B cell (primary cell): ENCODE data around the gene TLR5. TPM values are rescaled to one million over a fixed set of nuclear protein-coding genes. Genes with fewer than 3 reads are reported as not detected.
A peak's percentile ranks its signal among the peaks of the same experiment; 100 is the strongest.

ENCODE experiments used
- ATAC-seq: fragments of 200-7000 bp; cut with Tn5 transposase; one replicate; pipeline ENCODE4 v1.10.0; 2021; ENCODE audit warnings: low read depth, mild to moderate bottlenecking, moderate number of reproducible peaks, moderate library complexity
- CTCF ChIA-PET: fragments of 350-600 bp; sonication (Branson Sonifier 250); formaldehyde crosslinking; loops from one replicate; lab custom pipeline; 2021; ENCODE audit warnings: antibody characterized with exemption, inconsistent platforms; lab: Charles Lee
- POLR2A ChIA-PET: fragments of 350-600 bp; sonication (Branson Sonifier 250); formaldehyde crosslinking; loops from one replicate; lab custom pipeline; 2021; ENCODE audit warnings: antibody characterized with exemption; lab: Charles Lee
- DNase-seq: peaks from one replicate; pipeline ENCODE4 v3.0.0; 2013
- H2AFZ ChIP-seq: 2 replicates; pipeline ENCODE4 v1.6.1; 2012; ENCODE audit warnings: mild to moderate bottlenecking, low read depth, low read length; ENCODE audit not compliant: insufficient read depth, poor library complexity, severe bottlenecking
- H3K27ac ChIP-seq, 2 donors: 1 replicate in 1 of 2; 2 replicates in 1 of 2; pipeline ENCODE4 v1.5.1; 2012 to 2013; ENCODE audit warnings: low read length in 2 of 2, mild to moderate bottlenecking in 2 of 2, moderate library complexity in 1 of 2
- H3K27me3 ChIP-seq, 4 experiments: fragments of 200-600 bp in 1 of 4; sonication (generic) in 1 of 4; replicated peaks in 1 of 4; 1 replicate in 2 of 4; 2 replicates in 2 of 4; pipeline versions ENCODE4 v1.6.1 to v1.7.0; 2013 to 2016; ENCODE audit warnings: low read length in 3 of 4, mild to moderate bottlenecking in 2 of 4, mixed read lengths in 1 of 4, moderate library complexity in 1 of 4; ENCODE audit not compliant: insufficient read depth in 4 of 4, control insufficient read depth in 3 of 4; ENCODE audit errors: control extremely low read depth in 1 of 4
- H3K36me3 ChIP-seq, 2 experiments: replicated peaks in 1 of 2; 1 replicate in 1 of 2; 2 replicates in 1 of 2; pipeline versions ENCODE4 v1.6.1 to v1.7.1; 2013; ENCODE audit warnings: low read length in 1 of 2; ENCODE audit not compliant: insufficient read depth in 2 of 2, control insufficient read depth in 1 of 2; ENCODE audit errors: control extremely low read depth in 1 of 2, extremely low read depth in 1 of 2
- H3K4me1 ChIP-seq, 2 donors: fragments of 200-600 bp in 1 of 2; sonication (generic) in 1 of 2; 1 replicate in 1 of 2; 2 replicates in 1 of 2; pipeline versions ENCODE4 v1.5.1 to v1.6.1; 2013 to 2017; ENCODE audit warnings: low read length in 2 of 2; ENCODE audit not compliant: control insufficient read depth in 2 of 2, insufficient read depth in 2 of 2
- H3K4me2 ChIP-seq: replicated peaks from 2 replicates; pipeline ENCODE3; 2012; ENCODE audit warnings: mild to moderate bottlenecking, low read depth, low read length; ENCODE audit not compliant: poor library complexity, severe bottlenecking
- H3K4me3 ChIP-seq, 5 experiments: fragments of 200-600 bp in 1 of 5; sonication (generic) in 1 of 5; 1 replicate in 3 of 5; 2 replicates in 2 of 5; pipeline versions ENCODE4 v1.5.1 to v1.7.0; 2011 to 2016; ENCODE audit warnings: low read length in 4 of 5, mild to moderate bottlenecking in 4 of 5, low read depth in 2 of 5, control low read depth in 1 of 5, moderate library complexity in 1 of 5; ENCODE audit not compliant: insufficient read depth in 1 of 5; ENCODE audit errors: control extremely low read depth in 1 of 5, extremely low read depth in 1 of 5
- H3K79me2 ChIP-seq: fragments of 200-600 bp; sonication (generic); one replicate; pipeline ENCODE4 v1.6.0; 2016; ENCODE audit warnings: low read length; ENCODE audit not compliant: control insufficient read depth, insufficient read depth
- H3K9ac ChIP-seq: fragments of 200-600 bp; sonication (generic); 2 replicates; pipeline ENCODE4 v1.6.1; 2017; ENCODE audit warnings: mild to moderate bottlenecking, low read length, moderate library complexity
- H3K9me3 ChIP-seq, 3 donors: one replicate each; pipeline versions ENCODE4 v1.6.1 to v1.7.1; 2013; ENCODE audit warnings: low read length in 2 of 3; ENCODE audit not compliant: control insufficient read depth in 2 of 3, insufficient read depth in 1 of 3; ENCODE audit errors: control extremely low read depth in 1 of 3
- H4K20me1 ChIP-seq: 2 replicates; pipeline ENCODE4 v1.6.0; 2012; ENCODE audit warnings: mild to moderate bottlenecking, low read length; ENCODE audit not compliant: insufficient read depth, control insufficient read depth, poor library complexity, severe bottlenecking
- H3K27ac Mint-ChIP-seq: one replicate; pipeline ENCODE4 v1.8.0; 2021; ENCODE audit warnings: mixed read lengths
- H3K27me3 Mint-ChIP-seq: one replicate; pipeline ENCODE4 v1.8.0; 2021; ENCODE audit warnings: mixed read lengths
- H3K4me1 Mint-ChIP-seq: one replicate; pipeline ENCODE4 v1.8.0; 2021; ENCODE audit warnings: mixed read lengths
- H3K4me3 Mint-ChIP-seq: one replicate; pipeline ENCODE4 v1.8.0; 2021; ENCODE audit warnings: mixed read lengths
- H3K9me3 Mint-ChIP-seq: one replicate; pipeline ENCODE4 v1.8.0; 2022; ENCODE audit warnings: mixed read lengths; ENCODE audit not compliant: insufficient read depth
- CTCF ChIP-seq: fragments of 200-600 bp; IDR thresholded peaks from one replicate; pipeline ENCODE4 v1.8.0; 2022; ENCODE audit warnings: antibody characterized with exemption, mild to moderate bottlenecking
- EZH2 ChIP-seq: IDR thresholded peaks from 2 replicates; pipeline ENCODE4 v1.6.1; 2012; ENCODE audit warnings: borderline replicate concordance, low read depth, mild to moderate bottlenecking, moderate library complexity, low read length; ENCODE audit not compliant: insufficient read depth, poor library complexity, severe bottlenecking
- WGBS: methylation state at CpG from one replicate; pipeline ENCODE4 v1.1.5; 2013; ENCODE audit warnings: missing lambda C conversion rate; ENCODE audit not compliant: insufficient coverage; 5-methylcytosine and 5-hydroxymethylcytosine counted together
- intact Hi-C: fragments of 100-400 bp; cut with micrococcal nuclease; formaldehyde crosslinking; loops from one replicate; pipeline ENCODE4 v1.10.0; 2022
- polyA plus RNA-seq: library from polyadenylated mRNA; depleted of rRNA; stranded (reverse); fragments of >200 nt; gene quantifications from 2 replicates; pipeline ENCODE4 v1.2.3, GENCODE V29; 2012
- total RNA-seq, 2 donors: library from RNA; stranded (reverse); fragments of 120-200 nt in 1 of 2; gene quantifications; 1 replicate in 1 of 2; 2 replicates in 1 of 2; pipeline versions ENCODE4 v1.2.3 to v1.2.4, GENCODE V29; 2013 to 2022

TLR5 gene
- total and polyA plus RNA-seq, 2 donors (not counting 1 experiment from before 2014, with no cell fraction given), result 0.21 TPM; not detected in 1

GRCh38 chr1:223142269-223142668, 779 bp downstream of the TLR5 start:
- peaks cover 0 to 15% (median 7%) of the 10 kb centered on the region in 4 experiments for H3K27me3 ChIP-seq
- peak overlapping the region in 2 of 5 experiments; percentile 8 to 74 for H3K4me3 ChIP-seq
- TF ChIP-seq EZH2, result no peak
- no peak for TF ChIP-seq CTCF
- peak overlapping the region; percentile 85 for H3K4me2 ChIP-seq
- peak; percentile 22 for DNase-seq
- intact Hi-C loops, result loop anchor here (5.0 kb wide), 1 partner anchor 705 kb away; the partner anchor contains the start of gene TP53BP2
- ChIA-PET CTCF (interaction anchor here (7.1 kb wide), 1 partner anchor 11 kb away, joined by 94 read pairs; no protein-coding TSS in a partner anchor), POLR2A (no interaction called here)
- H2AFZ ChIP-seq, result peak overlapping the region; percentile 83
- Mint-ChIP-seq H3K9me3 (no peaks in the 10 kb centered on the region), H3K27me3 (peaks cover 24% of the 10 kb centered on the region), H3K4me1 (peaks cover 15% of the 10 kb centered on the region), H3K27ac (no peak overlapping the region), H3K4me3 (peak overlapping the region; percentile 77)
- H3K9me3 ChIP-seq, result no peaks in the 10 kb centered on the region
- no peaks in the 10 kb centered on the region for H4K20me1 ChIP-seq
- H3K4me1 ChIP-seq, result peaks cover 13 to 18% of the 10 kb centered on the region in 2 donors
- H3K36me3 ChIP-seq, result no peaks in the 10 kb centered on the region
- 98% methylated on average over 10 of the region's 11 CpGs for WGBS
- ATAC-seq, result no peak
- no peak overlapping the region for H3K27ac ChIP-seq
- H3K79me2 ChIP-seq, result no peaks in the 10 kb centered on the region
- no peak overlapping the region for H3K9ac ChIP-seq

GRCh38 chr1:223140611-223141405, 2.2 kb downstream of the TLR5 start:
- no peaks in the 10 kb centered on the region for H3K9me3 ChIP-seq
- peaks cover 13 to 18% of the 10 kb centered on the region in 2 donors for H3K4me1 ChIP-seq
- intact Hi-C loops, result loop anchor here (5.0 kb wide), 1 partner anchor 706 kb away; the partner anchor contains the start of gene TP53BP2
- H3K4me3 ChIP-seq, result no peak overlapping the region
- Mint-ChIP-seq H3K27me3 (peaks cover 22% of the 10 kb centered on the region), H3K4me1 (peaks cover 15% of the 10 kb centered on the region), H3K27ac (no peak overlapping the region), H3K9me3 (no peaks in the 10 kb centered on the region), H3K4me3 (no peak overlapping the region)
- no peak overlapping the region for H2AFZ ChIP-seq
- peaks cover 0 to 7% (median 1%) of the 10 kb centered on the region in 4 experiments for H3K27me3 ChIP-seq
- no peak for DNase-seq
- whole genome bisulfite sequencing, result 95% methylated on average over 10 of the region's 10 CpGs
- ChIA-PET POLR2A (interaction anchor here (0.7 kb wide), 1 partner anchor 30 kb away, joined by 3 read pairs; no protein-coding TSS in a partner anchor), CTCF (interaction anchor here (0.7 to 7.1 kb wide), 3 partner anchors 10 to 38 kb away, joined by 3 to 94 read pairs (median 17); no protein-coding TSS in a partner anchor)
- H4K20me1 ChIP-seq, result no peaks in the 10 kb centered on the region
- no peak for ATAC-seq
- H3K79me2 ChIP-seq, result no peaks in the 10 kb centered on the region
- H3K9ac ChIP-seq, result no peak overlapping the region
- no peak for TF ChIP-seq EZH2
- no peak for TF ChIP-seq CTCF
- H3K36me3 ChIP-seq, result no peaks in the 10 kb centered on the region
- no peak overlapping the region for H3K27ac ChIP-seq
- H3K4me2 ChIP-seq, result no peak overlapping the region
